Kidney capillary endothelial cell (primary cell): ENCODE data around the gene IZUMO1.
A peak's percentile ranks its signal among the peaks of the same experiment; 100 is the strongest.
"Not testable (repeated sequence)": the region's sequence is repeated elsewhere in the genome, so short reads cannot be mapped to it uniquely, and the experiment has no call there.

Source experiments
- DNase-seq: peaks from one replicate; pipeline ENCODE4 v3.0.0-alpha.2; 2018; ENCODE audit warnings: low spot score

The IZUMO1 gene

DNA sequence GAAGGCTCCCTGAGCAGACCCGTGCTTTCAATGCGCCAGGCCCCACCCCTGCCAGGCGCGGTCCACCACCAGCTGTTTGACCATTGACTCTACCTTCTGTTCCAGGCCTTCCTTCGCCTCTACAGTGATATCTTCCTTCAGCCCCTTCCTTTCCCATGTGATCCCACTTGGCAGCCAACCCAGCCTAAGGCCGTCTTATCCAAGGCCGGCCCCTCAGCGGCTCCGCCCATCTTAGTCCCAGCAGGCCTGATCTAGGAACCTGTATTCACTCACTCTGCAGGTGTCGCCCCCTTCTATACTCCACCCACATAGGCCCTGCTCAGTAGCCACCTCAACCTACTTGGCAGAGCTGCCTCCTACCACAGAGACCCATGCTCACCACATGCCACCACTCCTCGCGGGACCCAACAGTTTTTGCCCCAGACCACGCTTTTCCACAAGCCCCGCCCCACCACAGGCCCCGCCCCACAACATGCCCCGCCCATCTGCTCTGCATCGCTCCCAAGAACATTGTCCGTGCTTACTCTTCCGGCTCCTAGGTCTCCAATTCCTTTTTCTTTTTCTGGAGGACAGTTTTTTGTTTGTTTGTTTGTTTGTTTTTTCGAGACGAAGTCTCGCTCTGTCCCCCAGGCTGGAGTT is 9.2 kb downstream of the IZUMO1 start:
- no peak for DNase-seq

DNA sequence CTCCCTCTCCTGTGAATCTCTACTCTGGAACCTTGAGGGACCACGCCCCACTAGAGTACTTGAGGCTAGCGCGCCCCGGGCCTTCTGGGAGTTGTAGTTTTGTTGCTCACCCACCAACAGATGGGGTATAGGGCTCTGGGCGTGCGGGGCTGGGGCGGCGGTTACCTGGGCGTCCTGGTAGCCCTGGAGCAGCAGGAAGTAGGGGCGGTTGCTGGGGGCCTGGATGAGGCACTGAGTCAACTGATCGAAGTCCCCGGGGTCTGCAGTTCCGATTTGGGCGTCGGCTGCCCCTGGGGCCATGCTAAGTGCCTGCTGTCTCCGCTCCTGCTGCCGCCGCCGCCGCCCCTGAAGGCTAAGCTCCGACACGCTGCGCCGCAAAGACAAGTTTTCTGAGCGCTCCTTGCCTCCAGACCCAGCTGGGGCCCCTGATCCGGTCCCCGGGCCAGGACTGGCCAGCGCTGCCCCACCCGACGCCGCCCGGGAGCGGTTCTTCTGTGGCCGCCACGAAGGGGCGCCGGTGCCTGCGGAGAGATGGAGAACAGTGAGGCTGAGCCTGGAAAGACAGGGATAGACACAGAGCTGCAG is 11.6 kb downstream of the IZUMO1 start:
- DNase-seq, result no peak

DNA sequence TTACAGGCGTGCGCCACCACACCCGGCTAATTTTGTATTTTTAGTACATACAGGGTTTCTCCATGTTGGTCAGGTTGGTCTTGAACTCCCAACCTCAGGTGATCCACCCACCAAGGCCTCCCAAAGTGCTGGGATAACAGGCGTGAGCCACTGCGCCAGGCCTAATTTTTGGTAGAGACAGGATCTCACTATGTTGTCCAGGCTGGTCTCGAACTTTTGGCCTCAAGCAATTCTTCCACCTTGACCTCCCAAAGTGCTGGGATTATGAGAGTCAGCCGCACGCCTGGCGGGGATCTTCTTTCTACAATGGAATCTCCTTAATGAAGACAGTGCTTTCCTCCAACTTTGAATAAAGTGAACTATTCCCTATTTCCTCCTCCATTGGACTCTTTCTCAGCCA is 12.1 kb downstream of the IZUMO1 start:
- no peak for DNase-seq

DNA sequence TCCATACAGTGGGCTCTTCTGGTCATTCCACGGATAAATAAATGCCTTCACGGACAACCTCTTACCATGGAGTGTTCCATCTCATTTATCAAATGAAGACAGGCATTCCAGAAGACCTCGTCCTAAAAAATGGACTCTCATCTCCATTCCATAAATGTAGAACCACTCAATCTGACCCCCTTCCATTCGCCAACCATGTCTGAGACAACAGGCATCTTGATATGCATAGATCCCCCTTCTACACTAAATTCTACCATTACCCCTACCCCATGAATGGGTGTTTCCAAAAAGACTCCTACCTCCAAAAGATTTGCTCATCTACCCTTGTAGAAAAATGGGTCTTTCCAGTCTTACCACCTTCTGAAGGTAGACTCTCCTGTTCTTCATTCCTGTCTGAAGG is 15.3 kb downstream of the IZUMO1 start:
- DNase-seq, result no peak

DNA sequence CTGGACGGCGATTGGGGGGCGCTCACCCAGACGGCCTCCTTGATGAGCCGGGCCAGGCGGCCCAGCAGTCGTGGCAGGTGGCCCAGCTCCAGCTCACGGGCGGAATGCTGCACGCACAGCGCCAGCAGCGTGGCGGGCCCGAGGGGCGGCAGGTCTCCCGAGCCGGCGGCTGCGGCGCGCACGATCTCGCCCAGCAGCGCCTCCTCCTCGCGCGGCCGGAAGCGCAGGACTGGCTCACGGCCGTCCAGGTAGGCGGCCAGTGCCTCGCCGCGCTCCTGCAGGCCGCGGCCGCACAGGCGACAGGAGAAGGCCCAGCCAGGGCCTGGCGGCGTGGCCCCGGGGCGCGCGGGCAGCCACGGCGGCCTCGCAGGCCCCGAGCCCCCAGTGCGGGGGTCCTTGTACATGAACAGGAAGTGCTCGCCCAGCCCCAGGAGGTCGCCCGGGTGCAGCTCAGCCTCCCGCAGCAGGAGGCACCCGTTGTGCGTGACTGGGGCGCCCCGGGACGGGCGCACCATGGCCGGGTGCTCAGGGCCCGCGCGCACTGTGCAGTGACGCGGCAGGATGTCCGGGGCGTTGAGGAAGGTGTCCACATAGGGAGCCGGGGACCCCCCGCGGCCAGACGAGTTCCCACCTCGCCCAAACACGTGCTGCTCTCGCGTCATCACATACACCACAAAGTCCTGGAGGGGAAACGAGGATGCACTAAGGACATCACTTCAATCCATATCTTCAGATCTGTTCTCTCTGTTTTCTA is 17.6 kb downstream of the IZUMO1 start:
- no peak for DNase-seq

DNA sequence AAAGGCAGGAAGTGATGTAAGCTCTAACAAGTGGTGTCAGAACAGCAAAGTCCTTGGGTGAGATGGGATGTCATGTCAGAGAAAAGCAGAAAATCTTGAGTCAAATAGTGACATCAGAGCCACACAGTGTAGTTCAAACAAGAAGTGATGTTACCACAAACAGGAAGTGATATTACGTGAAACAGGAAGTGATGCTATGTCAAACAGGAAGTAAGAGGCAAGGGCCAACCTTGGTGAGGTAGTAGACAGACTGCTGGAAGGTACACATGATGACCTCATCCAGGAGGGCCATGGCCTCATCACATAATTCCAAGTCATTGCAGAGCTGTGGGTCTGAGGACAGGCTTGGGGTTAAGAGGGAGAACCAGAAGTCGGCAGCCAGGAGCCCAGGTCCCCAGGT is 20.2 kb downstream of the IZUMO1 start:
- DNase-seq, result peak; percentile 88

DNA sequence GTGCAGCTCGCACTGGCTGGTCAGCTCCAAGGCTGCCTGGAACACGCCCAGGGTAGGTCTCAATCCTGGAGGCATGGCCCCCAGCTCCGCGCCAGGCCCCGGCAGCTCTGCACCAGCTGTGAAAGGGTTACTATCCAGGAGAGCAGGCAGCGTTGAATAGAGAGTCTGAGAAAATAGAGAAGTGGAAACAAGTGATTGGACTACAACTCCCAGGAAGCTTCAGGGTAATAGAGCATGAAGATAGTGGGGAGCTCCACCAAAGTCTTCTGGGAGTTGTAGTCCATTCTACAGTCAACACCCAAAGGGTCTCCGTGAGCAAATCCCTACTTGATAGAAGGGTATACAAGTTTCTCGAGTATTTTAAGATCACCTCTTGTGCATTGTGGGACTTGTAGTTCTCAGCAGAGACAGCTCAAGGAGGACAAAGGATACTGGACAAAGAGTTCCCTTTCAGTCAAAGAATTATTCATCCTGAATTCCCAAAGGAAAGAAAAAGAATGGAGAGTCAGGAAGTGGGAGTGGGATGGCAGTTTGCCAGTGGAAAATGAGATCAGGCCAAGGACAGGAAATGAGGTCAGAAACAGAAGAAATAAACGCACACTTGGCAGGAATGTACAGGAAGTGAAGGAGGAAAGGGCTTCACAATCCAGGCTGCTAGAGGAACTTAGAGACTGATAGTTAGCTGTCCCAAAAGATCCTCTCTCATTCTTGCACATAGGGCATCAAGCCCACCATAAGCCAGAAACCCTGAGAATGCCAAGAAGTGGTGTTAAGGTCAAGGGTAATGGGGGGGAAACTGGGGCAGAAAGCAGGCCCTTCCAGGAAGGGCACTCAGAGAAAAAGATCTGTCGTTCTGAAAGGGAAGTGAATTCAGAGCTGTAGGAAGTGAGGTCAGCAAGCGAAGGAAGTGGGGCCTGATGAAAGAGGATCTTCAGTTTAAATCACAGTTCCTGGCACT is 21.6 kb downstream of the IZUMO1 start:
- peak; percentile 100 for DNase-seq

DNA sequence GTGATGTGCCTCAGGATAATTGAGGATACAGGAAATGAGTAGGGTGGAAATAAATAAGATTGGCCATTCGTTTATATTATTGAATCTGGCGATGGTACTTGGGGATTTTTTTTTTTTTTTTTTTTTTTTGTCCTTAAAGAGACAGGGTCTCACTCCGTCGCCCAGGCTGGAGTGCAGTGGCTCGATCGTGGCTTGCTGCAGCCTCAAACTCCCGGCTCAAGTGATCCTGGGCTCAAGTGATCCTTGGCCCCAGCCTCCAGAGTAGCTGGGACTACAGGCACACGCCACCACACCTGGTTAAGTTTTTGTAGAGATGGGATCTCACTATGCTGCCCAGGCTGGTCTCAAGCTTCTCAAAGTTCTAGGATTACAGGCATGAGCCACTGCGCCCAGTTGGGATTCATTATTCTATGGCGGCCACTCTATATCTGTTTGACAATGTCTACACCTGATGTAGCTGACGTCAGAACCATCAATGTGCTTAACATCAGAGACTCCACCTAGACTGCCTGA is 24.5 kb downstream of the IZUMO1 start:
- no peak for DNase-seq

DNA sequence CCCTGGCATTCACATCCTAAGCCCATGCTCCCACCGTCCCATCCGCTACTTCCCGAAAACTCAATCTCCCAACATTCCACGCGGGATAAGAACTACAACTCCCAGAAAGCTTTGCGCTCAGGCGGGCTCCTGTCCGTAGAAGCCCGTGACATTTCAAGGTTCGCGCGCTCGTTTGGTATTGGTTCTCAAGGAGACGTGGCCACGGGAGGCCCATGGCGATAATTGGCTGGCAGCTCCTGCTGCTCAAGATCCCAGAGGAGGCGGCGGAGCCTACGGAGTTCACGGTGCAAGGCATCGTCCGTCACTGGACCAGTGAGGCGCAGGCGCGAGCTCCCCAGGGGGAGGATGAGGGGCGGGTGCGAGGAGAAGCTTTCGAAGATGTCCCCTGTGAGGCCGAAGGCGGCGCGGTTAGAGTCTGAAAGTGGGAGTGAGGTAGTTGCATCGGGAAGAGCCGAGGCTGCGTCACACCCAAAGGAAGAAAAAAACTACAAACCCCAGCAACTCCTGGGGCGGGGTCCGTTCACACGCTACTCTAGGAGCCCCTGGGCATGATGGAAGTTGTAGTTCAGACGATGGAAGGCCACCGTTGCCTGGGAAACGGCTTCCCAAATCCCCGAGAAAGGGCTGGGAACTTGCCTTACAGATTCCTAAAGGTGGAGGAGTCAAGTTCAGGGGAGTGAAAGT is 26.0 kb downstream of the IZUMO1 start:
- no peak for DNase-seq

DNA sequence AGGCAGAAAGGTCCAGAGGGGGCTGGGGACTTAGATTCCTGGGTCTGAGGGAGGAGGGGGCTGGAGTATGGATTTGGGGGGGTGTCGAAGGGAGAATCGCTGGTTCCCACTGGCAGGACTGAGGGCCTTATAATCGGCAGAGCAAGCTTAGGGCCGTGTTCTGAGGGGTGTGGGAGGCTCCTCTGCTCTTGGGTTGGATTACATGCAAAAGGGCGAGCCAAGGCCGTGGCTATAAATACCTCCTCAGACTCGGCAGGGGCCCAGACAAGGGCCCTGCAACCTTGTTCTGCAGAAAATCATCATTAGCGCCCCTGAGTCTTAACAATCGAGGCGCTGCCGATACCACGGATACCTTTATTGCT is 26.5 kb downstream of the IZUMO1 start:
- no peak for DNase-seq

DNA sequence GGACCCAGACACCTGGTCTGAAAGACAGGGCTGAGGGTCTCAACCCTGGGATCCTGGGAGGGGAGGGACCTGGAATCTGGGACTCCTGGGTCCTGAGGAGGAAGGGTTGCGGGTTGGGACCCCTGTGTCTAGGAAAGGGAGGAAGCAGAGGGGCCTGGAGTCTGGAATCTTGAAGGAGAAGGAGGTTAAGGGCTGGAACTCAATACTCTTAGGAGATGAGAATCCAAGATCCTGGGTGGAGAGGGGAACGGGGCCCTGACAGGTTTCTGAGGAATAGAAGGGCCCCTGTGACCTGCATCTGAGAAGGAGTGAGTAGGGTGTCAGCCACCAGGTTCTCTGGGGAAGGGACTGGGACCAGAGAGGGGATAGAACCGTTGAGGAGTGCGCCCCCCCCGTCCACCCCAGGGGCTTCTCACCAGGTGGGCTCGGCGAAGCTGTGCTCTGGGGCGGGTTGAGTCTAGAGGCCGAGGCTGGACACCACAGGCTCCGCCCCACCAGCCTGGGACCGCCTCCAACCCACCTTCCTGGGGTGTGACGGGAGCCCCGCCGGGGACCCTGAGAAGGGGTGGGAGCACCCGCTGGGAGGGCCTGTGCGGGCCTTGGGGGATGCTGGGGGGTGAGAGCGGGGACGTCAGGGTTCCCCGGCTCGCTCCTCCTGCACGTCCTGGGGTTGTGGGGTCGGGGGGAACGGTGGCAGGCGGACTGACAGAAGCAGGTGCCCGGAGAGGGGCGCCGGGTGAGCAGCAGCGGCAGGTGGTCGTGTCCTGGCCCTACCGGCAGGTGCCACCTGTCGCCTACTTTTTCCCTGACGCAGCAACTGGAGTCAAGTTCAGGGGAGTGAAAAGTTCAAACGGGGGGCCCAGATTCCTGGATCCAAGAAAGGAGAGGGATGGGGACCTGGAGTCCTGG is 27.2 kb downstream of the IZUMO1 start, which contains the start of gene MAMSTR:
MAMSTR (minus strand) TSS at position 463 of the 909 bp plus-strand sequence. CDS start 694 bp downstream, outside the sequence.
- no peak for DNase-seq

DNA sequence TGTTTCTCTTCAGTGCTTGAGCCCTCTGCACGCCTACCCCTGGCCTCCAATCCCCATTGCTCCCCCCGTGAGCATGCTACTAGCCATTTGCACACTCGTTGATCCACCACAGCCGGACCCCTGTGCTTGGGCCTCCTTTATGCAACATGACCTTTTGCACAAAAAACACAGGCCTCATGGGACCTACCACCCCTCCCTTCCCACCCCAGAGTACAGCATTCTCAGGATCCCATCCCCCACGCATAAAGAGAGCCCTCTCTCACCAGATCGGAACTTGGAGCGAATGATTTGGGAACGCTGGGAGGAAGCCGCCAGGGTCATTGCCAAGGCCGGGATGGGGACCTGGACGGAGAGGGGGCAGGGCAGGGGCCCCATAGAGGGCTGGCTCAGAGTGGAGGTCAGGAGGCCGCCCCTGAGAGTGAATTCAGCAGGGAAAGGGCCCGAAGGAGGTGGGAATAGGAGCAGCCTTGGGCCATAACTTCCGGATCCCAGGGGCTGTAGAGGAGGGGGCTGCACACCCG is 27.9 kb downstream of the IZUMO1 start:
- no peak for DNase-seq

DNA sequence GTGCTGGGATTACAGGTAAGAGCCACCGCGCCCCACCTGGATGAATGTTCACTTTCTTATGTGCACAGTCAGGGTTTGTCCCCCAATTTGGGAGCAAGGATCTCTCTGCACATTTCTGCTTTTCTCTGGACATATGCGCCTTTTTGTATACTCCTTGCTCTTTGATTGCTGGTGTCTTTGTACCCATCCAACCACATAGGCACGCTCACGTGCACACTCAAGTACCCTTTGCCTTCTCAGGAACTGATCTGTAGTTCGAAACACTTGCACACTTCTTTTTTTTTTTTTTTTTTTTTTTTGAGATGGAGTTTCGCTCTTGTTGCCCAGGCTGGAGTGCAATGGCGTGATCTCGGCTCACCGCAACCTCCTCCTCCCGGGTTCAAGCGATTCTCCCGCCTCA is 28.6 kb downstream of the IZUMO1 start:
- not testable (repeated sequence) for DNase-seq

DNA sequence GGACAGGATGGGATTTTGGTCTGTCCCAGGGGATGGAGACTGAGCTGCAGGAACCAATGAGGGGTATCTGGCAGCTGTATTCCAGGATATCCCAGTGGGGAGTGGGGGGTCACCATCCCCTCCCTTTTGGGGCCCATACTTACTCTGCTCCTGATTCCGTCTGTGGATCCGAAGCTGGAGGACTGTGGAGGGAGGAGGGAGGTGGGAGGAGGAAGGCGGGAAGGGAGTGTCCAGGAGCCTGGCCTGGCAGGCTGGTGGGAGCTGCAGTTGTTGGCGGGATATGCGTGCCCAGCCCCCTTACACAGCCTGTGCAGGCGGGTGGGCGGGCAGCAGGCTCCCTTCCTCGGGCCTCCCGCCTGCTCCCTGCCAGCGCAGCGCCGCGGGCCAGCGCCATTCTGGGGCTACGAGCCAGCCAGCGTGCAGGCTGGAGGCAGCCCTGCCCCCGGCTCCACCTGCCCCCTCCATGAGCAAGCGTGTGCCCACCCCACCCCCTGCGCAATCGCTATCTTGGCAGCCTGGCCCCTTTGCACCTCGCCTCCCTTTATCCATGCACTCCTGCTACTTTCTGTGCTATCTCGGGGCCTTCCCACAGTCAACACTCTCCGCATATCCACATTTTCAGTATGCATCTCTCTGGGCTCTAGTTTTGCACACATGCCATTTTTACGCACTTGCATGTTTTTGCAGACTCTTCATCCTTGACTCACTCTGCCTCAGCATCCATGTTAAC is 30.0 kb downstream of the IZUMO1 start:
- DNase-seq, result no peak

DNA sequence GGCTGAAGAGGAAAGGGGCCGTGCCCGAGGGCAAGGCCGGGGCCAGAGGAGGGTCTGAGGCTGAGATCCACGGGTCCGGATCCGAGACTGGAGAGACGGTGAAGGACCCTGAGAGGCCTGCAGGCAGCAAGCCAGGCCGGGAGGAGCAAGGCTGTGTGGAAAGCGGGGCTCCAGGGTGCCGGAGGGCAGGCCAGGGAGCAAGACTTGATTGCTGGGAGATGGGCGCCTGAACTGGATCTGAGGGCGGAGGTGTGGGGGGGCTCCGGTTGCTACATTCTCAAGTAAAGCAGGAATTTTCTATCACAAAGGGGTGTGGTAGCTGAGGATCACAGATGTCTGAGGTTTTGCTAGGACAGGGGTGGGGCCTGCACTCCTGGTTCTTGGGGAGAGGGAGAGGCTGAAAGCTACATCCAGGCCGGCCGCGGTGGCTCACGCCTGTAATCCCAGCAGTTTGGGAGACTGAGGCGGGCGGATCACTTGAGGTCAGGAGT is 31.0 kb downstream of the IZUMO1 start:
- DNase-seq, result no peak

DNA sequence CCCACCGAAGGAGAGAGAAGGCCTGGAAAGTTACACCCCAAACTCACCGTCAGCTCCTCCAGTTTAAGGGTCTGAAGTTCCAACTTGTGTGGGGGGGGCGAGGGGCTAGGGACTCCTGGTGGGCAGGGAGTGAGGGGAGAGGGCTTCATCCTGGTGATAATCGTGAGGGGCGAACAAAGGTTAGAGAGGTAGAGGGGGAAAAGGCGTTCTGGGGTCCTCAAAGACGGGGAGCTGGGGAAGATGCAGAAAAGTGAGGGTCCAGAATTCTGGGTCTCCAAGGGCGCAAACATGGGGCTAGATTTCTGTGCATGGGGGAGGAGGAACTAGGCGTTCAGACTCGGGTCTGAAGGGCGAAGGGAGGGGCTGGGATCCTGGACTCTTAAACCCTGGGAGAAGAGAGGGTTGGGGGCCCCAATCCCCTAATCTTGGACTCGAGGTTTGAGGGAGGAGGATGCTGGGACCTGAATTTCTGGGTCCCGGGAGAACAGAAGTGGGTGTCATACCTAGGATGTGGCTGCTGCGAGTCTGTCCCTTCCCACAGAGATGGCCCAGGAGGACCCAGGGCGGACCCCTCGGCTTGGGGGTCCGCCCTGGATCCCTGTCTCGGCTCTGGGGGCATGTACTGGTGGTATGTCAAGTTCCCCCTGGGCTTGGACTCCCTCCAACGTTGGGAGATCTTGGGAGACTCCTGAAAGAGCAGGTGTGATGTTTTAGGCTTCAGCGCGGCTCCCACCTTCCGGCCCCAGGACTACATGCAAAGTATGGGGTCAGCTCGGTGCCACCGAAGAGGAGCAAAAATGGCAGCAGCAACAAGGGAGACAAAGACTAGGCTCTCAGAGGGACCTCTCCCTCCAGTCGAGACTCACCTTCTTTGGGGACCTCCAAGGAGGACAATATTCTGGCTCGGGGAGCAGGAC is 31.7 kb downstream of the IZUMO1 start:
- no peak for DNase-seq

DNA sequence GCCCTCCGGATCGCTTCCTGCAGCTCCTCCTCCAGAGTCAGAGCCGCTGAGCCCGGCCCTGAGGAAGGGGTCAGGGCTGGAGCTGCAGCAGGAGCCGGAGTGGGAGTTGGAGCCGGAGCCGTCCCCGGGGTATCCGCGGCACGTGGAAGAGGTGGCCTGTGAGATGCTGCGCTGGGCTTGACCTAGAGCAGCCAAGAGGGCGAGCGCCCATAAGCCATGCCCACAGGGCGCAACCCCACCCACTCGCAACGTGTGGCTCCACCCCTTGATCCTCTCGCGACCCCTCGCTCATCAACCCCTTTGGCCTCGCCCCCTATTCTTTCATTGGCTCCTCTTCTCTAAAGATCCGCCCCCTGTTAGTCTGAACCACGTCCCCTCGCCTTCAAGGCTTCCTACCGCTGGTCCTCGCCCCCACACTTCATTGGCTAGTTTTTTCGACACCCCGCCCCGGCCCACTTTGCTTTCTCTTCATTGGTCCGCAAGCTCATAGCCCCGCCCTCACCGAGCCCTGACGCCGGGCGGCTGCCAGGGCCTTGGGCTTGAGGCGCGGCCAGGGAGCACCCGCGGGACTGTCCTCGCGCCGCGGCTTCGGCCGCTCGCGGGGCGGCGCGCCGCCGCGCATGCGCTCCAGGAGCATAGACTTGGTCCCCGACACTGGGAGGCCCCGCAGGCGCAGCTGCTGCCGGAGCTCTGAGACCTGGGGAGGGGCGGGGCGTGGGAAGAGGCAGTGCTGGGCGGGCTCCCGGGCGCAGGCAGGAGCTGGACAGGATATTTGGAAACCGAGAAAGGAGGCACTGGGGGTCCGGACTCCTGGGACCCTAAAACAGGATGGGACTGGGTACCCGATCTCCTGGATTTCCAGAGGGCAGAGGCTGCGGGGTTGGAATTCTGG is 32.6 kb downstream of the IZUMO1 start:
- DNase-seq, result peak; percentile 99
